Activated CD4-positive, alpha-beta T cell treated with anti-CD3 and anti-CD28 coated beads, Interleukin-10, Interleukin-2, amounts not matched to agents 100 ng/mL and 50 ng/mL, durations not matched to agents 16 hours and 8 hours (primary cell): ENCODE data around the gene STK38.
"Not testable (repeated sequence)": the region's sequence is repeated elsewhere in the genome, so short reads cannot be mapped to it uniquely, and the experiment has no call there.

ENCODE experiments used
- DNase-seq: peaks from one replicate; pipeline ENCODE4 v3.0.0-alpha.2; 2020

The STK38 gene

DNA sequence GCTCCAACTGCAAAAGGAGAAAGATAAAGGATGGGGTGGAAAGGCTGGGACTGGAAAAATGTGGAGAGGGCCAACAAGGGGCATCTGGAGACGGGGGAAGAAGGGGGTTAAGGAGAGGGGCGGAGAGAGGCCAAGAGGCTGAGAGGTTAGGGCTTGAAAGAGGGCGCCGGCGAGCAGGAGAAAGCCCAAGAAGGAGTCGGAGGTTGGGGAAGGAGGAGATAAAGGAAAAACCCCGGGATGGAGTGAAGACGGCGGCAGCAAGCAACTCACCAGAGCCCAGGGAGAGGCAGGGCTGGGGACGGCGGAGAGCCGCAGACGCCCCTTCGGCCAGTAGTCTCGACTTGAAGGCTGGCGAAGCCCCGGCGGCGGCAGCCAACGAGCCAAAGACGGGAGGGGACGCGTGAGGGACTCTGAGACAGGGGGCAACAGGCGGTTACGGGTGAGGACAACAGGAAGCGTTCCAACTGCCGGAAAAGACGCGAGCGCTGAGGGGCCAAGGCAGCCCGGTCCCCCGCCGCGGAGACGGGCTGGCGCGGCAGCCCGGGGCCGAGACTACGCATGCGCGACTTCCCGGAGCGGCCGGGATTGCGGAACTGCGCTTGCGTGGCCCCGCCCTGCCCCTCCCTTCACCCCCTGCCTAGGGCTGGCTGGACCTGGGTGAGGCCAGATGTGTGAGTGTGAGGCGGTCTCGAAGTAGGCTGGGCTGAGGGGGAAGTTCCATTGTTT lies at the start of gene STK38:
Gene STK38, minus strand, starts transcription at position 560 of the 726 bp plus-strand sequence. CDS start 7,277 bp downstream, outside the sequence.
- peak; percentile 95 for DNase-seq

DNA sequence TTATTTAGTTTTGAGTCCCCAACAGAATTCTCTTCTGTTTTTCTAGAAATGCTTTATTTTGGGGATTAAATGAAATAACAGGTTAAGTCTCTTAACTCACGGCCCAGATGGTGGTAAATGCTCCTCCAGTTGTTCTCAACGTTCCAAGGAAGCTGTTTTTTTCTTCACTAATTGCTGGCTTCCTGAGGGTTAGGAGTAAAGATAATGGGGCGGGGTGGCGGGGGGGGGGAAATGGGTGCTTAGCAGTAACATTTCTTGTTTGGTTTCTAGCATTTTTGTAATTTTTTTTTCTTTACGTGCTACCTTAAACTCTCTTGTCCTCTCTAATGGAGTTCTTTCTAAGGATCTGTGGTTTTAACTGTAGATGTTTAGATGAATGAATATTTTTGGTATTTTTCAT lies 49.1 kb upstream of the STK38 start:
- no peak for DNase-seq

DNA sequence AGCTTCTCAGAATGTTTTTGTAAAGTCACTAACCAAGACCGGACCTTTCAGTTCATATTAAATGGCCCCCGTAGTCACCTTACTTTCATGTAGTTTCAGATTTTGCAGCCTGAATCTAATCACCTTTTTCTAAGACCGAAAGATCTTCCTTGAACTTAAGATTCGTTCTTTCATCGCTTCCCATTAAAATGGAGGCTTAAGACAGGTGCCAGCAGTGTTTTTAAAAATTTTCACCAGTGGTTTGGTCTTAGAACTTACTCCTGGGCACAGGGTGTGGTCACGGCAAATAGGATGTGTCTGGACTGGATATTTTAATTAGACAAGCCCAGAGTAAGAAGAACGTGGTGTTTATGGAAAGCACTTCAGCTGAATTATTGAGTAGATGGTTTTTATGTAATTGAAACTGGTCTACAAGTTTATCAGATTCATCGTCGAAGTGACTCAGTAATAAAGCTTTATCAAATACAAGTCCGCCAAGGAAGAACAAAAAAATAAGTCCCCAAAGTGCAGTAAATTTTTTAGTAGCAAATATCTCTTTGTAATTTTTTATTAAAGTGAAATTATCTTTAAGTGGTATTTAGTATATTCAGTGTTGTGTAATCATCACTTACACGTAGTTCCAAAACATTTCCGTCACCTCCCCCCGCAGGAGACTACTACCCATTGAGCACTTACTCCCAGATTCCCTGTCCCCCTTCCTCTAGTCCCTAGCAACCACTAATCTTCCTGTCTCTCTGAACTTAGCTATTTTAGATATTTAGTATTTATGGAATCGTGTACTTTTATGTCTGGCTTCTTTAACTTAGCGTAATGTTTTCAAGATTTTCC lies 47.8 kb upstream of the STK38 start:
- peak; percentile 45 for DNase-seq

DNA sequence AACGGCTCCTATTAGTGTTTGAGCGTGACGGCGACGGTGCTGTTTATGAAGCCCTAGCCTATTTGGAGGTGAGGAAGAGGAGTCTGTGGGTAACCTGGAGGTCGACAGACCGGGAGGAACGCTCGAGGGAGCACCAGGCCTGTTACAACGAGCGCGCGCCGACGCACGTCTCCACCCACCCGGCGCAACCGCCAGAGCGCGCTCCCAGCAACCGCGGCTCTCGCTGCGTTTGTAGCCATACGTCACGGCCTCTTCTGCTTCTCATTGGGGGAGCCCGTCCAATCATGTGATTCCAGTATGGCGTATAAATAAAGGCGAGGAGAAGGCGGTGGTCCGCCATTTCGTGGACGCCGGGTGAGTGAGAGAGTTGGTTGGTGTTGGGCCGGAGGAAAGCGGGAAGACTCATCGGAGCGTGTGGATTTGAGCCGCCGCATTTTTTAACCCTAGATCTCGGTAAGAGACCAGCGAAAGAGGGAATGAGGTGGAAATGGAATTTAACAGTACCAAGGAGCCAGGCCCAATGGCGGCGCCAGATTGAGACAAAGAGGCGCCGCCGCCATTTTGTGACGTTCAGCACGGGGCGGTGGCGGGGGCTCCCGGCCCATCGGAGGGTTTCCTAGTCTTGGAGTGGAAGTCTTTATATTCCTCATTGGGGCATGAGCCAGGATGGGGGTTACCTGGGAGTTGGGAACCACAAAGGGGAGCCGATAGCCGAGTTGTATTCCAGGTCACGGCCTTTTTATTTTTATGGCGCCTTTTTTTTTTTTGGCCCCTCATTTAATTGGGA lies 46.9 kb upstream of the STK38 start, which contains the start of gene SRSF3:
Gene SRSF3, plus strand, starts transcription at position 334 of the 787 bp plus-strand sequence. CDS start 2,401 bp downstream, outside the sequence.
- DNase-seq, result peak; percentile 99

DNA sequence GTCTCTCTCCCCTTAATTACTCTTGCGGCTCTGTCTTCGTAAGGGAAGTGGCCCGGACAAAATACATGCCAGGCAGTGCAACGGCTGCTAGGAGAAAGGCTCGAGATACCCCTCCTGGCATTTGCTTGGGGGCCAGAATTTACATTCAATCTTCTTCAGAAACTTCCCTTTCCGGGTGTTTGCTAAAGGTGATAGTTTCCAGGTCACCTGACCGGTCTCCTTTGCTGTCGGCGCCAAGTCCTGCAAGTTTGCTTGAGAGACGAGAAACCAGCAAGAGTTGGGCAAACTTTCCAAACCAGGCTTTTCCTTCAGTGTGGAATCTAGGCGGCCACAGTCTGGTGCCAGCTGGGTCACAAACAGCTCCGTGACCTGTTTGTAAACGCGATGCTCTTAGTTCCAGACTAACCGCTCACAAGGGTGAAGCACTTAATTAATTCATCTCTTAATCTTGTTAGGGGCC lies 46.3 kb upstream of the STK38 start:
- DNase-seq, result peak; percentile 72

DNA sequence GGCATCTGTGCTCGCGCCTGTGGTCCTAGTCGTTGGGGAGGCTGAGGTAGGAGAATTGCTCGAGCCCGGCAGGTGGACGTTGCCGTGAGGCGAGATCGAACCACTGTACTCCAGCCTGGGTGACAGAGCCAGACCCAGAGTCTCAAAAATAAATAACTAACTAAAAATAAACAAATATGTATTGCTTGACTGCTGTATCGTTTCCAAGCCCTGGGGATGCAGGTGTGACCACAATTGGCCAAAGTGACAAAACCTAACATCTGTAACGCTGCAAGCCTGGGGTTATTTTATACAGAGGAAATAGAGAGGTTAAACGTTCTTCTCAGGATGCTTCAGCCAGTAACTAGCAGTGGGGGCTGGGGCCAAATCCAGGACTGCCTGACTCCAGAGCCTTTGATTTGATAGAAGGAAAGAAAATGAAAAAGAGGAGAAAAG lies 45.0 kb upstream of the STK38 start:
- DNase-seq, result peak; percentile 44

DNA sequence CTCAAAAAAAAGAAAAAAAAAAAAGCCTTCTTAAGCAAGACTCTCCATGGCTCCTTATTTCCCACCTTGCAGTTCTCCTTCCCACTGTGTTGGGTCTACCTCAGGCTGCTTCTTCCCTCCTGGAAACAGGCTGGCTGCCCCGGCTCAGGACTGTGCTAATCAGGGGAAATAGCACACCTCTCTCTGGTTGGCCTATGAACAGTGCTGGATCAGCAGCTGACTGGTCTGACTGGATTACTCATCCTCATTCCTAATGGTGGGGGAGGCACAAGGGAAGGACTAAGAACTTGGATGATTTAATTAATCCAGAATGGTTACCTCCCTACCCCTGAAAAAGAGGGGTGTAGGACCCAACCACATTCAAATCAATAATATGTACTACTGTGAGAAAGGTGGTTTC lies 43.0 kb upstream of the STK38 start:
- DNase-seq, result no peak

DNA sequence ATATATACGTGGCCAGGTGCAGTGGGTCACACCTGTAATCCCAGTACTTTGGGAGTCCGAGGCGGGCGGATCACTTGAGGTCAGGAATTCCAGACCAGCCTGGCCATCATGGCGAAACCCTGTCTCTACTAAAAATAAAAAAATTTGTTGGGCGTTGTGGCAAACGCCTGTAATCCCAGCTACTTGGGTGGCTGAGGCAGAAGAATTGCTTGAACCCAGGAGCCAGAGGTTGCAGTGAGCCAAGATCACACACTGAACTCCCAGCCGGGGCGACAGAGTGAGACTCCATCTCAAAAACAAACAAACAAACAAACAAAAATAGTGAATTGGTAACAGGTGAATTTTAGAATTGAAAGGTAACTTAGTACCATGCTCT lies 41.7 kb upstream of the STK38 start:
- DNase-seq, result not testable (repeated sequence)

DNA sequence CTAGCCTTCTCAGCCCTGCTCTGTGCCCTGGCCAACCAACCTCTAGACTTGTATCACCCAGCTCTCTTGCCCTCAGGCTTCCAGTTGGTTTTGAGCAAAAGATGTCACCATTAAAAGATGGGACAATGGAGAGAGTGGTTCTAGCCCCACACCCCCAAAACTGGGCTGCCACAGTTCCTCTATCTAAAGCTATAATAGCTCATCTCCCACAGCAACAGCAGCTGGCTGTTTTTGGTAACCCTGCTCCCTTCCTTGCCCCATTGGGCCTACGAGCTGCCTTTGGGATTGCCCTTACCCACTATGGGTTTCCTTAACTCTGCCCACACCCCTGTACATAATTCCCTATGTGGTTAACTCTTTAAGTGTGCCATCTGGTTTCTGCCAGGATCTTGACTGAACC lies 39.3 kb upstream of the STK38 start:
- DNase-seq, result no peak

DNA sequence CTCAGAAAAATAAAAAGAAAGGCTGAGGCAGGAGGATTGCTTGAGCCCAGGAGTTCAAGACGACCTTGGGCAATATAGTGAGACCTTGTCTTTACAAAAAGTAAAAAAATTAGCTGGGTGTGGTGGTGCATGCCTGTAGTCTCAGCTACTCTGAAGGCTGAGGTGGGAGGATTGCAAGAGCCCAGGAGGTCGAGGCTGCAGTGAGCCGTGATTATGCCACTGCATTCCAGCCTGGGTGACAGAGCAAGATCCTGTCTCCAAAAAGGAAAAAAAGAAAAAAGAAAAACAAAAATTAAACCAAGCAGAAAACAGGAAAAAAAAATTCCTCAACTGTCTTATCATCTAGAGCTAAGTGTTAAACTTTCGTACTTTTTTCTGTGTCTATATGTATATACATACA lies 34.4 kb upstream of the STK38 start:
- no peak for DNase-seq

DNA sequence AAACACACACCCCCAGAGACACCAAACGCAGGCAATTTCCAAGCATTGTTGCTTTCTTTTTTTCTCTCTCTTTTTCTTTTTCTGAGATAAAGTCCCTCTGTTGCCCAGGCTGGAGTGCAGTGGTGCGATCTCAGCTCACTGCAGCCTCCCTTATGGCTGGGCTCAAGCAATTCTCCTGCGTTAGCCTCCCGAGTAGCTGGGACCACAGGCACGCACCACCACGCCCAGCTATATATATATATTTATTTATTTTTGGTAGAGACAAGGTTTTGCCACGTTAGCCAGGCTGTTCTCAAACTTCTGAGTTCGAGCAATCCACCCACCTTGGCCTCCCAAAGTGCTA lies 32.9 kb upstream of the STK38 start:
- no peak for DNase-seq

DNA sequence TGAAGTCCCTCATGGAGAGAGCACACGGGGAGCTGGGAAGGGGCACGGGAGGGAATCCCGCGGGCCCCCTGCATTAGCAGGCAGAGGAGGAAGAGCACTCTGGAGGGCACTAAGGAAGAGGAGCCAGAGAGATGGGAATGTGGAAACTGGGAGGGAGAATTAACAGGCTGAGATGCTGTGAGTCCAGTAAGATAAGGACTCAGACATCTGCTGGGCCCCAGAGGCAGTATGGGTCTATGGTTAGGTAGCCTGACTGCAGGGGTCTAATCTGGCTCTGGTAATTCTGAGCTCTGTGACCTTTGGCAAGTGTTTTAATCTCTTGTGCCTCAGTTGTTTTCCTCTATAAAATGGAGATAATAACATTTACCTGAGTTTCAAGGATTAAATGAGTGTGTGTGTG lies 31.2 kb upstream of the STK38 start:
- DNase-seq, result no peak

DNA sequence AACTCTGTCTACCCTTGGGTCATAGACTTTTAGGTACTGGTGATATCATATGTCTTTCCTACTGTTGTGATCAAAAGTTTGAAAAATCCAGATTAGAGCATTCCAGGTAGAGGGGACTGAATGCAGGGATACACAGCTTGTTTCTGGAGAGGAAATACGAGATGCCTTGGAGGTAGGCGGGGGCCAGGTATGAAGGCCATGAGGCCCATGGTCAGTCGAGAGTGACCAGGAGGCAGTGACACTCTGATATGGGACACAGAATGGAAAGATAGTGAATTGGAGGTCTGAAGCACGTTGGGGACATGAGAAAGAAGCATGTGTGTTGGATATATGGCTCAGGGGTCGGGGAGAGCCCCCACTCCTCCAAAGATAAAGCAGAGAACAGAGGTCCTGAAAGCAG lies 30.8 kb upstream of the STK38 start:
- no peak for DNase-seq

DNA sequence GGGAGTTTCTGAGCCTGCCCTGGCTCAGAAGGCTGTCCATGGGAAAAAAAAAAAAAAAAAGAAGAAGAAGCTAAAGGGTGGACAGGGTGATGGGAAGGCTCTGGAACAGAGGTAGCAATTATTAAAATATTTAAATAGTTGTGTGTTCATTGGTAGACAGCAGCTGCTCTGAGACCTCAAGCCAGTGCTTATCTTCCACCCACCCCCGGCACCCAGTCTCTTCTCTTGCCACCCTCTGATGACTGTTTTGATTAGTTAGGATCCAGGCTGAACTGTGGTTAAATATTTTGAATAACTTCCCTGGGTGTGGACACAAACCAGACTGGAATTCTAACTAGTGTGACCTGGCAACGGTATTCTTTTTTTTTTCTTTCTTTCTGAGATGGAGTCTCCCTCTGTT lies 30.0 kb upstream of the STK38 start:
- no peak for DNase-seq

DNA sequence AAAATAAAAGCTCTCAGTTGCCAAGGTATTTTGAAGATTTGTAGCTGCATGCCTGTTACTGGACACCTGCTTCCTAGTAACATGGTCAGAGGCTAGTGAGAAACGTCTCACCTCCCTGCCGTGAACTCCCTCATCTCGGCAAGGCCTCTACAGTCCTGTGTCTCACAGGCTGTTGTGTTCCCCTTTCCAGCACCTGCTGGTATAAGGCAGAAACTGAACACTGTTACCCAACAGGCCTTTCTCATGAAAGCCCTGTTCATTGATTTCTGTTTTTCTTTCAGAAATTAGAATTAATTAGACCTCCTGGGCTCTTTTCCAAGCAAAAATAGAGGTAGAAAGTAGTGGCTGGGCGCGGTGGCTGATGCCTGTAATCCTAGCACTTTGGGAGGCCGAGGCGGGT lies 29.3 kb upstream of the STK38 start:
- DNase-seq, result no peak

DNA sequence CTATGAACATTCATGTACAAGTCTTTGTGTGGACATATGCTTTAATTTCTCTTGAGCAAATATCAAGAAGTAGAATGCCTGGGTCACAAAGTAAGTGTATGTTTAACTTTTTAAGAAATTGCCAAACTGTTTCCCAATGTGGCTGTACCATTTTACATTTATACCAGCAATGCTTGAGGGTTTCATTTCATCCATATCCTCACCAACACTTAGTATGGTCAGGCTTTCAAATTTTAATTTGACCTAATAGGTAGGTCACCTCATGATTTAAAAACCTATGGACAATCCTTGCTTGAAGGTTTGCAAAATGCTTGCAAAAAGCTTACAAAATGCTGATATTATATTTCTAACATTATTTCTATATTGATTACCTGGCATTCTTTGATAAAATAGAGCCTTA lies 27.4 kb upstream of the STK38 start:
- no peak for DNase-seq

DNA sequence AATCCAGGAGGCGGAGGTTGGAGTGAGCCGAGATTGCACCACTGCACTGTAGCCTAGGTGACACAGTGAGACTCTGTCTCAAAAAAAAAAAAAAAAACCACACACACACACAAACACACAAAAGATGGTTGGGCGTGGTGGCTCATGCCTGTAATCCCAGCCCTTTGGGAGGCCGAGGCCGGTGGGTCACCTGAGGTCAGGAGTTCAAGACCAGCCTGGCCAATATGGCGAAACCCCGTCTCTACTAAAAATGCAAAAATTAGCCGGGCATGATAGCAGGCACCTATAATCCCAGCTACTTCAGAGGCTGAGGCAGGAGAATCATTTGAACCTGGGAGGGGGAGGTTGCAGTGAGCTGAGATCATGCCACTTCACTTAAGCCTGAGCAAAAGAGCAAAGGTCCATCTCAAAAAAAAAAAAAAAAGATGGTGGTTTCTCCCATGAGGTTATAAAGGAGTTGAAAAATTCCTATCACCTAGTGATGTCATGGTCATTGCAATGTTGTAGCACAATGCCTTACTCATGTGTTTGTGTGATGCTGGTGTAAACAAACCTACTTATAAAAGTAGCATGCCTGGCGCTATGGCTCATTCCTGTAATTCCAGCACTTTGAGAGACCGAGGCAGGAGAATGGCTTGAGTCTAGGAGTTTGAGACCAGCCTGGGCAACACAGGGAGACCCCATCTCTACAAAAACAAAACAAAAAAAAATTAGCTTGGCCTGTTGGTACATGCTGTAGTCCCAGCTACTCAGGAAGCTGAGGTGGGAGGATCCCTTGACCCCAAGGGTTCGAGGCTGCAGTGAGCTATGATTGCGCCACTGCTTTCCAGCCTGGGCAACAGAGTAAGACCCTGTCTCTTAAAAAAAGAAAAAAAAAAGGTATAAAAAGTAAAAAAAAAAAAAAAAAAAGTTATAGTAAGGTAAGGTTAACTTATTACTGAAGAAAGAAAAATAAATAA lies 25.4 kb upstream of the STK38 start:
- not testable (repeated sequence) for DNase-seq

DNA sequence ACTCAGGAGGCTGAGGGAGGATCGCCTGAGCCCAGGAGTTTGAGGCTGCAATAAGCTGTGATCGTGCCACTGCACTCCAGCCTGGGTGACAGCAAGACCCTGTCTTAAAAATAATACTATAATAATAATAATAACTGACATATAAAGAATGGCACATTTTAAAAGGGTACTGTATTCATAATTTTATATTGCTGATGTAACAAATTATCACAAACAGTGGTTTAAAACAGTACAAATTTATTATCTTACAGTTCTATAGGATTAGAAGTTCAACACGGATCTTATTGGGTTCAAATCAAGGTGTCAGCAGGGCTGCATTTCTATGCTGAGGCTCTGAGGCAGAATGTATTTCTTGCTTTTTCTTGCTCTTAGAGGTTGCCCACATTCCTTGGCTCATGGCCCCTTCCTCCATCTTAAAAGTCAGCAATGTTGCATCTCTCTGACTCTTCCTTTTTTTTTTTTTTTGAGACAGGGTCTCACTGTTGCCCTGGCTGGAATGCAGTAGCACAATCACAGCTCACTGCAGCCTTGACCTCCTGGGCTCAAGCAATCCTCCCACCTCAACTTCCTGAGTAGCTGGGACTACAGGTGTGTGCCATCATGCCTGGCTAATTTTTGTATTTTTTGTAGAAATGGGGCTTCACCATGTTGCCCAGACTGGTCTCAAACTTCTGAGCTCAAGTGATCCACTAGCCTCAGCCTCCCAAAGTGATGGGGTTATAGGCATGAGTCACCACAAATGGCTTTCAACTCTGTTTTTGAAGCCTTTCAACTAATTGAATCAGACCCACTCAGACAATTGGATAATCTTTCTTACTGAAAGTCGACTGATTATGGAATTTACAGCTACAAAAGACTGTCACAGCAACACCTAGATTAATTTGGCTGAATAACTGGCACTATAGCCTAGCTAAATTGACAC lies 24.1 kb upstream of the STK38 start:
- DNase-seq, result no peak

DNA sequence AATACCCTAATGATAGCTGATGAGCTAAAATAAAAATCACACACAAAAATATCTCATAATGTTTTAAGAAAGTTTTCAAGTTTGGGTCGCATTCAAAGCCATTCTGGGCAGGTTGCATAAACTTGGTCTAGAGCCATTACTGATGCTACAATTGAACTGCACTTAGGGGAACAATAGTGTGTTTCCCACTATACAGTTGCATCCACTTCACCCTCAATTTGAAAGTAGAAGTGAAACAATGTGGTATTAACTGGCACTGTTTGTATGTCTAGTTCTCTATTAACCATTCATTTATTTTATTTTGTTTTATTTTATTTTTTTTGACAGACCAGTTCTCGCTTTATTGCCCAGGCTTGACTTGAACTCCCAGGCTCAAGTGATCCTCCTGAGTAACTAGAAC lies 23.0 kb upstream of the STK38 start:
- no peak for DNase-seq

DNA sequence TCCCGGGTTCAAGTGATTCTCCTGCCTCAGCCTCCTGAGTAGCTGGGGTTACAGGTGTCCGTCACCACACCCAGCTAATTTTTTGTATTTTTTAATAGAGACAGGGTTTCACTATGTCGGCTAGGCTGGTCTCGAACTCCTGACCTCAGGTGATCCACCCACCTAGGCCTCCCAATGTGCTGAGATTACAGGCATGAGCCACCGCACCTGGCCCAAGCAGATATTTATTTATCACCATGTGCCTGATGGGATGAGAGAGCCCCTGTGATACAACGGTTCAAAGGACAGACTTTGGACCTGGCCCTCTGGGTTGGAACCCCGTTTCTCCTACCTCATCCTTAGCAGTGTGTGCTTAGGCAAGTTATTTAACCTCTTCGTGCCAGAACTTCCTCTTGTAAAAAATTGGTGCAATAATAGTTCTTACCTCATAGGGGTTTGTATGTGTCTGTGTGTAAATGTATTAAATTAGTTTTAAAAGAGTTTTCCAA lies 19.2 kb upstream of the STK38 start:
- DNase-seq, result no peak

DNA sequence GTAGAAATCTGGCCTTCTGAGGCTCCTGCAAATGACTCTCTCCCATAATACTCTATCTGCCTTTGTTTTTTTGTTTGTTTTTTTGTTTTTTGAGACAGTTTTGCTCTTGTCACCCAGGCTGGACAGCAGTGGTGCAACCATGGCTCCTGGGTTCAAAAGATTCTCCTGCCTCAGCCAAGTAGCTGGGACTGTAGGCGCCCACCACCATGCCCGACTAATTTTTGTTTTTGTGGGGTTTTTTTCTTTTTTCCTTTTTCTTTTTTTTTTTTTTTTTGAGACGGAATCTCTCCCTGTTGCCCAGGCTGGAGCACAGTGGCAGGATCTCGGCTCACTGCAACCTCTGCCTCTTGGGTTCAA lies 16.6 kb upstream of the STK38 start:
- no peak for DNase-seq
